CD14-positive monocyte (primary cell): ENCODE data around the gene RBM18. TPM values are rescaled to one million over a fixed set of nuclear protein-coding genes. Genes with fewer than 3 reads are reported as not detected.

ENCODE experiments used
- DNase-seq, 3 donors: peaks; one replicate each; pipeline ENCODE4 v3.0.0-alpha.2; 2011 to 2022
- H2AFZ ChIP-seq: 2 replicates; pipeline ENCODE4 v1.6.0; 2012; ENCODE audit warnings: mild to moderate bottlenecking, low read depth, low read length, inconsistent platforms; ENCODE audit not compliant: insufficient read depth, poor library complexity, severe bottlenecking
- H3K27ac ChIP-seq, 2 donors: 1 replicate in 1 of 2; 2 replicates in 1 of 2; pipeline ENCODE4 v1.5.1; 2012 to 2013; ENCODE audit warnings: low read length in 2 of 2, control low read depth in 1 of 2, inconsistent platforms in 1 of 2, low read depth in 1 of 2, mild to moderate bottlenecking in 1 of 2
- H3K27me3 ChIP-seq, 2 donors: one replicate each; pipeline versions ENCODE4 v1.6.0 to v1.6.1; 2011 to 2013; ENCODE audit warnings: low read length in 2 of 2; ENCODE audit not compliant: control insufficient read depth in 2 of 2, insufficient read depth in 2 of 2
- H3K36me3 ChIP-seq, 2 donors: replicated peaks in 1 of 2; 1 replicate in 1 of 2; 2 replicates in 1 of 2; pipeline versions ENCODE4 v1.5.1 to v1.6.1; 2012 to 2013; ENCODE audit warnings: low read length in 2 of 2, control low read depth in 1 of 2, inconsistent platforms in 1 of 2, mild to moderate bottlenecking in 1 of 2; ENCODE audit not compliant: insufficient read depth in 2 of 2, control insufficient read depth in 1 of 2
- H3K4me1 ChIP-seq, 2 donors: 1 replicate in 1 of 2; 2 replicates in 1 of 2; pipeline versions ENCODE4 v1.5.1 to v1.6.1; 2012 to 2013; ENCODE audit warnings: low read length in 2 of 2, control low read depth in 1 of 2, inconsistent platforms in 1 of 2, mild to moderate bottlenecking in 1 of 2, moderate library complexity in 1 of 2; ENCODE audit not compliant: insufficient read depth in 2 of 2, control insufficient read depth in 1 of 2
- H3K4me2 ChIP-seq: replicated peaks from 2 replicates; pipeline ENCODE3; 2012; ENCODE audit warnings: low read length, moderate library complexity, mild to moderate bottlenecking; ENCODE audit not compliant: poor library complexity, severe bottlenecking; ENCODE audit errors: extremely low read depth
- H3K4me3 ChIP-seq, 3 experiments: fragments of 200-600 bp in 1 of 3; sonication (generic) in 1 of 3; replicated peaks in 1 of 3; 1 replicate in 2 of 3; 2 replicates in 1 of 3; pipeline ENCODE4 v1.5.1; 2011 to 2013; ENCODE audit warnings: low read length in 3 of 3, mild to moderate bottlenecking in 3 of 3, control low read depth in 2 of 3, low read depth in 2 of 3, inconsistent platforms in 1 of 3, moderate library complexity in 1 of 3
- H3K79me2 ChIP-seq: 2 replicates; pipeline ENCODE4 v1.6.0; 2012; ENCODE audit warnings: mild to moderate bottlenecking, control low read depth, inconsistent platforms, low read length, moderate library complexity; ENCODE audit not compliant: insufficient read depth
- H3K9ac ChIP-seq: 2 replicates; pipeline ENCODE4 v1.6.0; 2017; ENCODE audit warnings: low read length, mild to moderate bottlenecking; ENCODE audit not compliant: insufficient read depth, poor library complexity, severe bottlenecking
- H3K9me3 ChIP-seq, 2 donors: replicated peaks in 1 of 2; 1 replicate in 1 of 2; 2 replicates in 1 of 2; pipeline versions ENCODE4 v1.5.1 to v1.6.1; 2012 to 2013; ENCODE audit warnings: low read length in 2 of 2, control low read depth in 1 of 2; ENCODE audit not compliant: control insufficient read depth in 1 of 2, insufficient read depth in 1 of 2
- H4K20me1 ChIP-seq: 2 replicates; pipeline ENCODE4 v1.6.0; 2012; ENCODE audit warnings: mild to moderate bottlenecking, low read length, control low read depth, moderate library complexity; ENCODE audit not compliant: insufficient read depth
- H3K27ac Mint-ChIP-seq, 7 donors: one replicate each; pipeline ENCODE4 v1.8.0; 2020; ENCODE audit warnings: mild to moderate bottlenecking in 7 of 7, mixed read lengths in 7 of 7, moderate library complexity in 6 of 7, inconsistent platforms in 2 of 7
- H3K27me3 Mint-ChIP-seq, 3 donors: one replicate each; pipeline ENCODE4 v1.8.0; 2021 to 2022; ENCODE audit warnings: low read depth in 3 of 3, mild to moderate bottlenecking in 3 of 3, mixed read lengths in 3 of 3, moderate library complexity in 3 of 3, inconsistent platforms in 1 of 3
- H3K36me3 Mint-ChIP-seq, 2 donors: one replicate each; pipeline ENCODE4 v1.8.0; 2020; ENCODE audit warnings: mixed read lengths in 2 of 2, inconsistent platforms in 1 of 2, mild to moderate bottlenecking in 1 of 2
- H3K4me1 Mint-ChIP-seq: one replicate; pipeline ENCODE4 v1.8.0; 2020; ENCODE audit warnings: mild to moderate bottlenecking, mixed read lengths
- H3K4me3 Mint-ChIP-seq, 2 donors: one replicate each; pipeline ENCODE4 v1.8.0; 2020; ENCODE audit warnings: mild to moderate bottlenecking in 2 of 2, mixed read lengths in 2 of 2, moderate library complexity in 1 of 2
- H3K9me3 Mint-ChIP-seq, 7 donors: one replicate each; pipeline ENCODE4 v1.8.0; 2020 to 2022; ENCODE audit warnings: mixed read lengths in 7 of 7, mild to moderate bottlenecking in 6 of 7, moderate library complexity in 6 of 7, inconsistent platforms in 2 of 7
- WGBS: methylation state at CpG from one replicate; pipeline ENCODE4 v1.1.5; 2013; ENCODE audit warnings: missing lambda C conversion rate; ENCODE audit not compliant: insufficient coverage; 5-methylcytosine and 5-hydroxymethylcytosine counted together
- intact Hi-C, 2 donors: fragments of 100-400 bp; cut with micrococcal nuclease; formaldehyde crosslinking; loops; one replicate each; pipeline versions ENCODE4 v1.15.0 to v1.15.1; 2023
- polyA plus RNA-seq, 3 donors: library from polyadenylated mRNA; depleted of rRNA in 1 of 3; unstranded in 2 of 3; stranded (reverse) in 1 of 3; fragments of 300-500 nt in 2 of 3; fragments of >200 nt in 1 of 3; fragmentation: Illumina TruSeq in 2 of 3; gene quantifications; 1 replicate in 2 of 3; 2 replicates in 1 of 3; pipeline ENCODE4 v1.2.3, GENCODE V29; 2012 to 2021
- TF ChIP-seq, protein P1 (sequence below): fragments of 200-600 bp; IDR thresholded peaks from one replicate; pipeline ENCODE4 v1.8.0; 2022; ENCODE audit warnings: antibody characterized with exemption, mild to moderate bottlenecking

Gene RBM18
- polyA plus RNA-seq, 3 donors = 10.4 to 26.3 (median 25.3) TPM

DNA sequence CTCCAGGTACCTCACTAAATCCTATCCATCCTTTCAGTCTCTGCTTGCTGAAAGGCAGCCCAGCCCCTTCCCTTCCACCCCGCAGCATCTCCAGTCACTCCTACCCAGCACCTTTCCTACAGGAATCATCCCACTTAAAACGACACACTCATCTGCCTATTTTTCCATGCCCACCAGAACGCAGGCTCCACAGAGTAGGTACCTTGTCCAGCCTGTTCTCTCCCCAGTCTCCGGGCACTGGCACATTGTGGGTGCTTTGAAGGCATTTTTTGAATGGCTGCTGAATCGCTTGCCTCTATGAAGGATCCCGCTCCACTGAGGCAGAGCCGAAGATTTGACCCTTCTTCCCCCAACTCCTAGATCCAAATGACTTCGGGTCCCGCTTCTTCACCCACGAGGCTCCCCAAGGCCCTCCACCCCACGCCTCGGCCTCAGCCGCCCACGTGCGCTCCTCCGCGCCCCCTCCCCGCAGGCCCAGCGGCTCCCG is 51.5 kb downstream of the RBM18 start:
- Histone ChIP-seq H4K20me1 (no peaks in the 10 kb centered on the region), H3K4me2 (peak overlapping the region; percentile 75), H3K27me3 (peaks cover 40 to 61% of the 10 kb centered on the region in 2 donors), H3K4me1 (peaks cover 4 to 11% of the 10 kb centered on the region in 2 donors), H3K9me3 (peaks cover 0 to 26% of the 10 kb centered on the region in 2 donors), H2AFZ (peak overlapping the region; percentile 63), H3K9ac (no peak overlapping the region), H3K79me2 (no peaks in the 10 kb centered on the region), H3K27ac (no peak overlapping the region), H3K36me3 (no peaks in the 10 kb centered on the region), H3K4me3 (peak overlapping the region in 2 of 3 experiments; percentile 18 to 66)
- Mint-ChIP-seq H3K4me3 (peak overlapping the region; percentile 70 to 77), H3K36me3 (peaks cover 0 to 4% of the 10 kb centered on the region in 2 donors), H3K27me3 (peaks cover 63 to 67% (median 65%) of the 10 kb centered on the region in 3 donors), H3K4me1 (peaks cover 13% of the 10 kb centered on the region), H3K9me3 (peaks cover 0 to 16% (median 5%) of the 10 kb centered on the region in 7 donors), H3K27ac (peak overlapping the region in 1 of 7 donors; percentile 13)
- intact Hi-C loops = no loop called here
- WGBS = 40% methylated on average over 18 of the region's 20 CpGs
- DNase-seq = no peak
- TF ChIP-seq, protein P1, sequence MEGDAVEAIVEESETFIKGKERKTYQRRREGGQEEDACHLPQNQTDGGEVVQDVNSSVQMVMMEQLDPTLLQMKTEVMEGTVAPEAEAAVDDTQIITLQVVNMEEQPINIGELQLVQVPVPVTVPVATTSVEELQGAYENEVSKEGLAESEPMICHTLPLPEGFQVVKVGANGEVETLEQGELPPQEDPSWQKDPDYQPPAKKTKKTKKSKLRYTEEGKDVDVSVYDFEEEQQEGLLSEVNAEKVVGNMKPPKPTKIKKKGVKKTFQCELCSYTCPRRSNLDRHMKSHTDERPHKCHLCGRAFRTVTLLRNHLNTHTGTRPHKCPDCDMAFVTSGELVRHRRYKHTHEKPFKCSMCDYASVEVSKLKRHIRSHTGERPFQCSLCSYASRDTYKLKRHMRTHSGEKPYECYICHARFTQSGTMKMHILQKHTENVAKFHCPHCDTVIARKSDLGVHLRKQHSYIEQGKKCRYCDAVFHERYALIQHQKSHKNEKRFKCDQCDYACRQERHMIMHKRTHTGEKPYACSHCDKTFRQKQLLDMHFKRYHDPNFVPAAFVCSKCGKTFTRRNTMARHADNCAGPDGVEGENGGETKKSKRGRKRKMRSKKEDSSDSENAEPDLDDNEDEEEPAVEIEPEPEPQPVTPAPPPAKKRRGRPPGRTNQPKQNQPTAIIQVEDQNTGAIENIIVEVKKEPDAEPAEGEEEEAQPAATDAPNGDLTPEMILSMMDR = no peak

DNA sequence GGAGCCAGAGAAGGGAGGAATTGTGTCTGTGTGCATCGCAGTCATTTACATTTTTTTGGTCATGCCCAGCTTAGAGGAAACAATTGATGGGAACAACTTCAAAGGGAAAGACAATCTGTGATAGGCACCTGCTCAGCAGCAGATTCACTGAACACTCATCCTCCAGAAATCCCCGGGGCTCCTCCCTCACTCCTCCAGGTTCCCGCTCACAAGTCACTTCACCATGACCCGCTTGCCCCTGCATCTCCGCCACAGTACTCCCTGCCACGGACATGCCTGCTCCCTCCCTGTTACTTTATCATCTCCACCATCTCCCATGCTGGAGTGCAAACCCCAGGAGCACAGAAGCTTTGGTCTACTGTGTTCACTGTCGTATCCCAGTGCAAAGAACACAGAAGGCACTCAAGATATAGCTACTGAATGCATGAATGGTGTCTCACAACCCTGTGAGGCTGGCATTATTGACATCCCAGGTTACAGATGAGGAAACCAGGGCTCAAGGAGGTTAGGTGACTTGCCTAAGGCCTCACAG is 52.1 kb downstream of the RBM18 start:
- Histone ChIP-seq H3K27me3 (peaks cover 34 to 55% of the 10 kb centered on the region in 2 donors), H3K27ac (no peak overlapping the region), H3K36me3 (no peaks in the 10 kb centered on the region), H3K9me3 (peaks cover 0 to 23% of the 10 kb centered on the region in 2 donors), H4K20me1 (no peaks in the 10 kb centered on the region), H2AFZ (no peak overlapping the region), H3K4me2 (no peak overlapping the region), H3K9ac (no peak overlapping the region), H3K4me1 (peaks cover 4 to 11% of the 10 kb centered on the region in 2 donors), H3K79me2 (no peaks in the 10 kb centered on the region), H3K4me3 (no peak overlapping the region)
- TF ChIP-seq, protein P1 = no peak
- no peak for DNase-seq
- peaks cover 12% of the 10 kb centered on the region for H3K4me1 Mint-ChIP-seq
- no peak overlapping the region for H3K27ac Mint-ChIP-seq
- WGBS = 100% methylated on average over 2 of the region's 7 CpGs
- H3K4me3 Mint-ChIP-seq = peak overlapping the region; percentile 70 to 77
- peaks cover 0 to 14% (median 5%) of the 10 kb centered on the region in 7 donors for H3K9me3 Mint-ChIP-seq
- peaks cover 0 to 4% of the 10 kb centered on the region in 2 donors for H3K36me3 Mint-ChIP-seq
- peaks cover 59 to 60% (median 60%) of the 10 kb centered on the region in 3 donors for H3K27me3 Mint-ChIP-seq
- intact Hi-C loops = no loop called here
